Measurements from ENCODE around the gene PITX3. TPM values are rescaled to one million over a fixed set of nuclear protein-coding genes. Genes with fewer than 3 reads are reported as not detected.
"Not testable (repeated sequence)": the region's sequence is repeated elsewhere in the genome, so short reads cannot be mapped to it uniquely, and the experiment has no call there.

PITX3 gene
- total RNA-seq, 1 donor from 2014 or later, result not detected

GRCh38 chr10:102230264-102230860 is 10.9 kb downstream of the PITX3 start:
- intact Hi-C loops (cut with micrococcal nuclease), result loop anchor here (2.0 to 5.0 kb wide), 3 partner anchors 14 to 352 kb away; partner anchors contain the start of genes GBF1 and NFKB2

- intact Hi-C loops (cut with micrococcal nuclease), result loop anchor here (1.0 to 5.0 kb wide), 9 partner anchors 15 to 352 kb away; partner anchors contain the start of genes ACTR1A, GBF1, NFKB2 and SUFU
Measured at GRCh38 chr10:102229810-102230263, 11.5 kb downstream of the PITX3 start.

GRCh38 chr10:102227050-102227449 is 14.3 kb downstream of the PITX3 start:
- intact Hi-C loops (cut with micrococcal nuclease), result loop anchor here (5.0 kb wide), 2 partner anchors 40 to 275 kb away; partner anchors contain the start of genes ACTR1A and SUFU

GRCh38 chr10:102226542-102226870 is 14.8 kb downstream of the PITX3 start:
- intact Hi-C loops (cut with micrococcal nuclease), result loop anchor here (5.0 kb wide), 2 partner anchors 39 to 276 kb away; partner anchors contain the start of genes ACTR1A and SUFU

GRCh38 chr10:102225646-102226541 is 15.4 kb downstream of the PITX3 start, which contains the start of gene ELOVL3:
Gene ELOVL3, plus strand, starts transcription at chr10:102226299. Its CDS starts 250 bp downstream, at chr10:102226549.
- intact Hi-C loops (cut with micrococcal nuclease), result loop anchor here (5.0 kb wide), 2 partner anchors 39 to 276 kb away; partner anchors contain the start of genes ACTR1A and SUFU

GRCh38 chr10:102222797-102223196 is 18.5 kb downstream of the PITX3 start:
- intact Hi-C loops (cut with micrococcal nuclease), result no loop called here

- intact Hi-C loops (cut with micrococcal nuclease), result no loop called here
Measured at GRCh38 chr10:102220612-102221011, 20.7 kb downstream of the PITX3 start.

GRCh38 chr10:102219370-102219769 is 21.9 kb downstream of the PITX3 start:
- intact Hi-C loops (cut with micrococcal nuclease), result no loop called here

- intact Hi-C loops (cut with micrococcal nuclease), result not testable (repeated sequence)
Measured at GRCh38 chr10:102213599-102213998, 27.7 kb downstream of the PITX3 start.

GRCh38 chr10:102211615-102212299 is 29.6 kb downstream of the PITX3 start:
- intact Hi-C loops (cut with micrococcal nuclease), result no loop called here

- intact Hi-C loops (cut with micrococcal nuclease), result no loop called here
Measured at GRCh38 chr10:102208311-102209035, 32.8 kb downstream of the PITX3 start.

GRCh38 chr10:102202386-102202785 is 38.9 kb downstream of the PITX3 start:
- intact Hi-C loops (cut with micrococcal nuclease), result no loop called here

- intact Hi-C loops (cut with micrococcal nuclease), result no loop called here
Measured at GRCh38 chr10:102200751-102201640, 40.3 kb downstream of the PITX3 start.

- intact Hi-C loops (cut with micrococcal nuclease), result no loop called here
Measured at GRCh38 chr10:102198027-102198426, 43.3 kb downstream of the PITX3 start.

- intact Hi-C loops (cut with micrococcal nuclease), result no loop called here
Measured at GRCh38 chr10:102196893-102197292, 44.4 kb downstream of the PITX3 start.

GRCh38 chr10:102195296-102195870 is 45.9 kb downstream of the PITX3 start:
- intact Hi-C loops (cut with micrococcal nuclease), result no loop called here

- intact Hi-C loops (cut with micrococcal nuclease), result no loop called here
Measured at GRCh38 chr10:102191956-102192355, 49.4 kb downstream of the PITX3 start.

GRCh38 chr10:102188941-102189898 is 52.1 kb downstream of the PITX3 start:
- intact Hi-C loops (cut with micrococcal nuclease), result loop anchor here (5.0 kb wide), 1 partner anchor 38 kb away; the partner anchor contains the start of gene ELOVL3
